CD4-positive, alpha-beta memory T cell (primary cell): ENCODE measurements around the gene ZNF846. TPM values are rescaled to one million over a fixed set of nuclear protein-coding genes. Genes with fewer than 3 reads are reported as not detected.

Experiments used
- polyA plus RNA-seq, 2 donors: library from polyadenylated mRNA; unstranded; fragments of 300-500 nt; fragmentation: Illumina TruSeq; gene quantifications; one replicate each; pipeline ENCODE4 v1.2.3, GENCODE V29; 2021
- total RNA-seq, 2 experiments: library from RNA; stranded (reverse); gene quantifications; one replicate each; pipeline ENCODE4 v1.2.3, GENCODE V29; 2021

The ZNF846 gene
- total and polyA plus RNA-seq, 4 experiments from 2014 or later: 4.0 to 19.7 (median 11.2) TPM

Other genes with a start within 250 kb of the ZNF846 start
- 10 to 100 TPM; 18.0 to 18.2 TPM for gene ZNF426, start 230.1 kb downstream of the ZNF846 start, total RNA-seq
- gene ZNF426, start 230.1 kb downstream of the ZNF846 start, polyA plus RNA-seq: 10 to 100 TPM; 11.7 to 16.8 TPM
- 10 to 100 TPM; 47.2 to 53.0 TPM for gene ZNF121, start 184.2 kb downstream of the ZNF846 start, total RNA-seq
- 1 to 10 TPM; 2.1 to 4.2 TPM for gene ZNF121, start 184.2 kb downstream of the ZNF846 start, polyA plus RNA-seq
- 10 to 100 TPM; 67.2 to 75.8 TPM for gene ZNF561, start 147.5 kb downstream of the ZNF846 start, total RNA-seq
- 10 to 100 TPM; 12.5 to 17.4 TPM for gene ZNF561, start 147.5 kb downstream of the ZNF846 start, polyA plus RNA-seq
- gene ZNF562, start 93.6 kb downstream of the ZNF846 start, total RNA-seq: 10 to 100 TPM; 21.2 to 23.2 TPM
- gene ZNF562, start 93.6 kb downstream of the ZNF846 start, polyA plus RNA-seq: 1 to 10 TPM; 1.2 to 3.9 TPM
- gene FBXL12, start 50.3 kb upstream of the ZNF846 start, total RNA-seq: 10 to 100 TPM; 27.8 to 30.7 TPM
- gene FBXL12, start 50.3 kb upstream of the ZNF846 start, polyA plus RNA-seq: 10 to 100 TPM; 10.8 to 12.4 TPM
- 100 to 1,000 TPM; 241 to 247 TPM for gene UBL5, start 59.2 kb upstream of the ZNF846 start, total RNA-seq
- gene UBL5, start 59.2 kb upstream of the ZNF846 start, polyA plus RNA-seq: 100 to 1,000 TPM; 703 to 753 TPM
- 10 to 100 TPM; 72.1 to 76.9 TPM for gene PIN1, start 66.6 kb upstream of the ZNF846 start, total RNA-seq
- gene PIN1, start 66.6 kb upstream of the ZNF846 start, polyA plus RNA-seq: 100 to 1,000 TPM in 1 of 2 donors, 10 to 100 TPM in 1; 85.1 to 167 TPM
- gene OLFM2, start 167.8 kb upstream of the ZNF846 start, total RNA-seq: 10 to 100 TPM; 10.1 to 10.4 TPM
- 1 to 10 TPM; 5.0 to 8.8 TPM for gene OLFM2, start 167.8 kb upstream of the ZNF846 start, polyA plus RNA-seq
- gene COL5A3, start 241.8 kb upstream of the ZNF846 start, total RNA-seq: 1 to 10 TPM; 3.5 to 4.3 TPM
- under 1 TPM; 0.07 to 0.45 TPM for gene COL5A3, start 241.8 kb upstream of the ZNF846 start, polyA plus RNA-seq
- gene RDH8, start 244.7 kb upstream of the ZNF846 start, total RNA-seq: not detected
- gene RDH8, start 244.7 kb upstream of the ZNF846 start, polyA plus RNA-seq: not detected